HG02973 (cell line): ENCODE results near the gene APOF.
"Not testable (repeated sequence)": the region's sequence is repeated elsewhere in the genome, so short reads cannot be mapped to it uniquely, and the experiment has no call there.

Source experiments
- ATAC-seq: cut with Tn5 transposase; IDR thresholded peaks from one replicate; pipeline ENCODE4 v1.9.1; 2021; ENCODE audit warnings: moderate library complexity; ENCODE audit not compliant: unreplicated experiment

APOF gene

GRCh38 chr12:56362130-56363059, at the start of gene APOF:
APOF (minus strand) TSS chr12:56362857; CDS start chr12:56362745, 112 bp downstream.
- ATAC-seq = no peak

GRCh38 chr12:56411781-56412639, 49.4 kb upstream of the APOF start:
- ATAC-seq = no peak

GRCh38 chr12:56410768-56411167, 48.1 kb upstream of the APOF start:
- ATAC-seq = no peak

DNA sequence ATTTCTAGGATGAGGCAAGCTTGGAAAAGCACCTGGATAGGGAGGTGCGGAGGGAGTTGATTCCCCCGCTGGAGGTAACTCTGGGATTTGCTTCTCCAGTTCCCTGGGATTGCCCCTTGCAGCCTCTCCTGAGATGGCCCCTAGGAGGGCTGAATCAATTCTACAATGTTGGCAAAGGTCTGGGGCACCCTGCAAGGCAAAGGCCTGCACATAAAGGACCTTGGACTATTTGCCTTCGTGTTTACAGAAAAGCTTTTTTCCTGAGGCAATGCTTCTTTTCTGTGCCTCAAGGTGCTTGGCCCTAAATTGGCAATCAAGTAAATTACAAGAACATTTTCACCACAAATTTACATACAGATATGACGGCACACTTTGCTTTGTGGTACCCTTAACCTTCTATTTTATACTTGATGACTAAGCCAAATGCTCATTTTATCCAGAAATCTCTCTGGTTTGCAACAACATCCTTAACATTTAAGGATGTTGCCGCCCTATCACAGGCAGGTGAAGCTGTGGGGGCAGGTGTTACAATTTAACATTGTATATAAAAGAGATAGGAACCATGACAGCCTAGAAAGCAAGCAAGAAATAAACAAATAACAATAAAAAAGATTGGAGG, 46.3 kb upstream of the APOF start:
- ATAC-seq = no peak

DNA sequence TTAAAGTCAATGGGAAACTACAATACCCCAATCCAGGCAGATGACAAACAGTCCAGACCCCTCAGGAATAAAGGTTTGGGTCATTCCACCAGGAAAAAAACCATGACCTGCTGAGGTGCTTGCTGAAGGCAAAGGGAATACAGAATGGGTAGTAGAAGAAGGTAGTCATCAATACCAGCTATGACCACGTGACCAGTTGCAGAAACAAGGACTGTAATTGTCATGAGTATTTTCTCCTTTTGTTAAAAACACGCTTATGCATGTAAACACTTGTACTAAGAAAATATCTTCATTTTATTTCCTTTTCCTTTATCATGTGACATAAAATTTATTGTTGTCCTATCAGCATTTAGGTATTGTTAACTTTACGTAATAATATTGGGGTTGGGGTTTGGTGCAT, 41.6 kb upstream of the APOF start:
- not testable (repeated sequence) for ATAC-seq

DNA sequence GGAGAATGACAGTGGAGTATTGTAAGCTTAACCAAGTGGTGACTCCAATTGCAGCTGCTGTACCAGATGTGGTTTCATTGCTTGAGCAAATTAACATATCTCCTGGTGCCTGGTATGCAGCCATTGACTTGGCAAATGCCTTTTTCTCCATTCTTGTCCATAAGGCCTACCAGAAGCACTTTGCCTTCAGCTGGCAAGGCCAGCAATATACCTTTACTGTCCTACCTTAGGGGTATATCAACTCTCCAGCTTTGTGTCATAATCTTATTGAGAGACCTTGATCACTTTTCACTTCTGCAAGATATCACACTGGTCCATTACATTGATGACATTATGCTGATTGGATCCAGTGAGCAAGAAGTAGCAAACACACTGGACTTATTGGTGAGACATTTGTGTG, 39.0 kb upstream of the APOF start:
- not testable (repeated sequence) for ATAC-seq

DNA sequence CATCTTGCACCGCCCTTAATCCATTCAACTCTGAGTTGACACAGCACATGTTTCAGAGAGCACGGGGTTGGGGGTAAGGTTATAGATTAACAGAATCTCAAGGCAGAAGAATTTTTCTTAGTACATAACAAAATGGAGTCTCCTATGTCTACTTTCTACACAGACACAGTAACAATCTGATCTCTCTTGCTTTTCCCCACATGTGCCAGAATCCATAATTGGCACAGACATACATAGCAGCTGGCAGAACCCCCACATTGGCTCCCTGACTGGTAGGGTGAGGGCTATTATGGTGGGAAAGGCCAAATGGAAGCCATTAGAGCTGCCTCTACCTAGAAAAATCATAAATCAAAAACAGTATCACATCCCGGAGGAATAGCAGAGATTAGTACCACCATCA, 38.5 kb upstream of the APOF start:
- ATAC-seq = not testable (repeated sequence)

- not testable (repeated sequence) for ATAC-seq
Measured at GRCh38 chr12:56399466-56399865, 36.8 kb upstream of the APOF start.

DNA sequence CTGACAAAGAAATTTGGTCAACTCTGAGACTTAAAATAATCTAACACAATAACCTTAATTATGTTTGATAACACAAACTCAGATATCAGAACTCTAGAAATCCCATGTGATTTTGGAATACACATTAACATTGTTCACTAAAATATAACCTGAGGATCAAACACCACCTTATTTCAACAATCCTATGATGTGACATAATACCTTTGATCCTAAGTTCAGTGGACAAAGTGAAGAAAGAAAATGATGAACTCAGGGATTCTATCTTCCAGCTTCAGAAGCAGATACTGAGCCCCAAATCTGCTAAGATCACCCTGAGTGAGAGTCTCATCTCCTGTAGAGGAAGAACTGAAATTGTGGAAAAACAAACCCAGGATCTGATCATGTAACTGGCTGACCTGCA, 35.7 kb upstream of the APOF start:
- ATAC-seq = no peak

- ATAC-seq = no peak
Measured at GRCh38 chr12:56392331-56392730, 29.7 kb upstream of the APOF start.

GRCh38 chr12:56391721-56392120, 29.1 kb upstream of the APOF start:
- no peak for ATAC-seq

- ATAC-seq = no peak
Measured at GRCh38 chr12:56389412-56389811, 26.8 kb upstream of the APOF start.

DNA sequence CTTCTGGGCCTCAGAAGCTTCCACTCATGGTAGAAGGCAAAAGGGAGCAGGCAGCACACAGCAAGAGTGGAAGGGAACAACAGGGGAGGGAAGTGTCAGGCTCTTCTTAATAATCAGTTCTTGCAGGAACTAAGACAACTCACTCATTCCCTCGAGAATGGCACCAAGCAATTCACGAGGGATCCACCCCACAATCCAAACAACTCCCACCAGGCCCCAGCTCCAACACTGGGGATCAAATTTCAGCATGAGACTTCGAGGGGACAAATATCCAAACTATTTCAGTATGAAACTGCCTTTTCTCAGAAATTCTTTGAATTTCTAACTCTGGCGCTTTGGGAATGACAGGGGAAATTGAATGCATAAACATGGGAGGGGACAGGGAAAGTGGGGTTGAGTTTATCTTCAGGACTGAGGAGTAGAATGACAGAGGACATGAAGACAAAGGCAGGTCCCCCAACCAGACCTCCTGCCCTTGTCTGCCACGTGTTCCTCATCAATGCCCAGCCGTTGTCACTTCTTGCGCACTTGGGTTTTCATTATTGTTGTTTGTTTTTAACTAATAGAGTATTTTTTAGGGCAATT, 24.6 kb upstream of the APOF start:
- no peak for ATAC-seq

DNA sequence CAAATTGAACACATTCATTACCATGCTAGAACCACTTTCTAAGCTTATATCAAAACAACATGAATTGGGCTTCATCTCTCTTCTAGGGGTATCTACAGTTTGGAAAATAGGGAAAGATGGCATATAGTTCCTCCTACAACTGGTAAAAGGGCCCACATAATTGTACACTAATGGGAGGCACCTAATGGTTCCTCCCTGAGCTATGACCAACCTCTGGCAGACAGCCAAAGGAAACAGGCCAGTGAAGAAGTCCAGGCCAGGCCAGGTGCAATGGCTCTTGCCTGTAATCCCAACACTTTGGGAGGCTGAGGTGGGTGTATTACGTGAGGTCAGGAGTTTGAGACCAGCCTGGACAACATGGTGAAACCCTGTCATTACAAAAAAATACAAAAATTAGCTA, 23.2 kb upstream of the APOF start:
- no peak for ATAC-seq

DNA sequence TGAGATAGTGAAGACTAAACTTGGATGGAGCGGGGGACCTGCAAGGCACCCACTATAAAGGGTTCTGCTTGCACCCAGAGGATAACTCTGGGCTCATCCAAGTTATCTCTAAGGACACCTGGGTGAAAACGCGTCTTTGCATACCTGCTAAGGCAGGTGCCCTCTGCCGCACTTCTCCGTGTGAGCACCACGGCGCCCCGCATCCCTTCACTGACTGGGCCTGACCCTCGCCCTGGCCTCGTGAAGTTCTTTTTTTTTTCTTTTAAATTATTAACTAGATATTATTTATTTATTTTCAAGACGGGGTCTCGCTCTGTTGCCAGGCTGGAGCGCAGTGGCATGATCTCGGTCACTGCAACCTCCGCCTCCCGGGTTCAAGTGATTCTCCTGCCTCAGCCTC, 20.0 kb upstream of the APOF start:
- no peak for ATAC-seq

- no peak for ATAC-seq
Measured at GRCh38 chr12:56377989-56378316, 15.3 kb upstream of the APOF start.

- ATAC-seq = no peak
Measured at GRCh38 chr12:56377310-56377988, 14.8 kb upstream of the APOF start.

DNA sequence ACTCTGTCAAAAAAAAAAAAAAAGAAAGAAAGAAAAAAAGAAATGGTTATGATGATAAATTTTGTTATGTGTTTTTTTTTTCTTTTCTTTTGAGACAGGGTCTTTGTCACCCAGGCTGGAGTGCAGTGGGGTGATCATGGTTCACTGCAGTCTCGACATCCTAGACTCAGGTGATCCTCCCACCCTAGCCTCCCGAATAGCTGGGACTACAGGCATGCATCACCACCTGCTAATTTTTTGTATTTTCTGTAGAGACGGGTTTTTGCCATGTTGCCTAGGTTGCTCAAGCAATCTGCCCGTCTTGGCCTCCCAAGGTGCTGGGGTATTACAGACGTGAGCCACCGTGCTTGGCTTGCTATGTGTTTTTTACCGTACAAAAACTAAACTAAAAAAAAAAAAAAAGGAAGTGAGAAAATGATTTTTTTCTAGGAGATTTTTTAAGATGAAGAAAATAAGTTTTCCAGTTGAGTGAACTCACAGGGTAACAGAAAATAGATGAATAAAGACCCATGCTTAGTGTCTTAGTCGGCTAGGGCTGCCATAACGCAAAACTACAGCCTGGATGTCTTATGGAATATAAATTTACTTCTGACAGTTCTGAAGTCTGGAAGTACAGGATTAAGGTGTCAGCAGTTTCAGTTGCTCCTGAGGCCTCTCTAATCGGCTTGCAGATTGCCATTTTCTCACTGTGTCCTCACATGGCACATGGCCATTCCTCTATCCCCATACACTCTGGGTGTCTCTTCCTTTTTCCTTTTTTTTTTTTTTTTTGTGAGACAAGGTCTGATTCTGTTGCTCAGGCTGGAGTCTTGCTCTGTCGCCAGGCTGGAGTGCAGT, 13.2 kb upstream of the APOF start:
- peak; percentile 74 for ATAC-seq

DNA sequence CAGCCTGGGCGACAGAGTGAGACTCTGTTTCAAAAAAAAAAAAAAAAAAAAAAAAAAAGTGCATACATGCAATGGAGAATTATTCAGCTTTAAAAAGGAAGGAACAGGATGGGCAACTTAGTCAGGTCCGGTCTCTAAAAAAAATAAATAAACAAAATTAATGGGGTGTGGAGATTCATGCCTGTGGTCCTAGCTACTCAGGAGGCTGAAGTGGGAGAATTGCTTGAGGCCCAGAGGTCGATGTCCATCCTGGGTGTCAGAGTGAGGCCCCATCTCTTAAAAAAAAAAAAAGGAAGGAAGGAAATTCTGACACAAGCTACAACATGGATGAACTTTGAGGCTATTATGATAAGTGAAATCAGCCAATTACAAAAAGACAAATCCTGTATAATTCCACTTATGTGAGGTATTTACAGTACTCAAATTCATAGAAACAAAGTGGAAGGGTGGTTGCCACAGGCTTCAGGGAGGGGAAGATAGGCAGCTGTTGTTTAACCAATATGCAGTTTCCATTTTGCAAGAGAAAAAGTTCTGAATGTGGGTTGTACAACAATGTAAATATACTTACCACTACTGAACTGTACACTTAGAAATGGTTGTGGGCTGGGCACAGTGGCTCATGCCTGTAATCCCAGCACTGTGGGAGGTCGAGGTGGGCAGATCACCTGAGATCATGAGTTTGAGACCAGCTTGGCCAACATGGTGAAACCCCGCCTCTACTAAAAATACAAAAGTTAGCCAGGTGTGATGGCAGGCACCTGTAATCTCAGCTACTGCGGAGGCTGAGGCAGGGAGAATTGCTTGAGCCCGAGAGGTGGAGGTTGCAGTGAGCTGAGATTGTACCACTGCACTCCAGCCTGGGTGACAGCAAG, 12.3 kb upstream of the APOF start:
- no peak for ATAC-seq
